Epithelial cell of alveolus of lung (primary cell): ENCODE data around the gene SNX8. TPM values are rescaled to one million over a fixed set of nuclear protein-coding genes. Genes with fewer than 3 reads are reported as not detected.

Experiments
- total RNA-seq: library from RNA; depleted of rRNA; stranded (reverse); fragments of >200 nt; gene quantifications from 2 replicates; pipeline ENCODE4 v1.2.1, GENCODE V29; 2015

The SNX8 gene
- 32.1 and 45.9 TPM in 2 replicates for total RNA-seq

GRCh38 chr7:2314209-2314955, at the start of gene SNX8:
Gene SNX8, minus strand, starts transcription at chr7:2314441. Its CDS starts 20 bp downstream, at chr7:2314421.

GRCh38 chr7:2354186-2354938, 40.1 kb upstream of the SNX8 start, which contains the start of gene EIF3B:
Gene EIF3B, plus strand, starts transcription at chr7:2354827. Its CDS starts 95 bp downstream, at chr7:2354922.

GRCh38 chr7:2241580-2242540, 72.4 kb downstream of the SNX8 start, which contains the start of the genes MRM2 and NUDT1:
Gene MRM2, minus strand, starts transcription at chr7:2242205. Its CDS starts 36 bp downstream, at chr7:2242169.
Gene NUDT1, plus strand, starts transcription at chr7:2242226. Its CDS starts 2,349 bp downstream, at chr7:2244575.

GRCh38 chr7:2232766-2233520, 81.3 kb downstream of the SNX8 start, which contains the start of gene MAD1L1:
Gene MAD1L1, minus strand, starts transcription at chr7:2232945. Its CDS starts 2,812 bp downstream, at chr7:2230133.

Other genes starting within 250 kb of the SNX8 start
- 24.4 and 35.4 TPM in 2 replicates for gene MAD1L1, start 81.5 kb downstream of the SNX8 start, total RNA-seq
- gene MRM2, start 72.2 kb downstream of the SNX8 start, total RNA-seq = 18.9 and 25.9 TPM in 2 replicates
- 17.6 and 67.5 TPM in 2 replicates for gene NUDT1, start 72.2 kb downstream of the SNX8 start, total RNA-seq
- gene EIF3B, start 40.4 kb upstream of the SNX8 start, total RNA-seq = 83.0 and 133 TPM in 2 replicates
- gene CHST12, start 89.2 kb upstream of the SNX8 start, total RNA-seq = 9.3 and 21.6 TPM in 2 replicates
- gene GRIFIN, start 162.0 kb upstream of the SNX8 start, total RNA-seq = not detected in 2 replicates
- gene LFNG, start 205.3 kb upstream of the SNX8 start, total RNA-seq = 0.24 and 4.9 TPM in 2 replicates
- 31.6 and 33.6 TPM in 2 replicates for gene BRAT1, start 241.1 kb upstream of the SNX8 start, total RNA-seq
- gene IQCE, start 244.5 kb upstream of the SNX8 start, total RNA-seq = 6.7 and 11.5 TPM in 2 replicates